ENCODE measurements around the gene HOTAIR. TPM values are rescaled to one million over a fixed set of nuclear protein-coding genes. Genes with fewer than 3 reads are reported as not detected.

The HOTAIR gene
- polyA plus RNA-seq, 1 experiment, result 11.4 TPM

DNA sequence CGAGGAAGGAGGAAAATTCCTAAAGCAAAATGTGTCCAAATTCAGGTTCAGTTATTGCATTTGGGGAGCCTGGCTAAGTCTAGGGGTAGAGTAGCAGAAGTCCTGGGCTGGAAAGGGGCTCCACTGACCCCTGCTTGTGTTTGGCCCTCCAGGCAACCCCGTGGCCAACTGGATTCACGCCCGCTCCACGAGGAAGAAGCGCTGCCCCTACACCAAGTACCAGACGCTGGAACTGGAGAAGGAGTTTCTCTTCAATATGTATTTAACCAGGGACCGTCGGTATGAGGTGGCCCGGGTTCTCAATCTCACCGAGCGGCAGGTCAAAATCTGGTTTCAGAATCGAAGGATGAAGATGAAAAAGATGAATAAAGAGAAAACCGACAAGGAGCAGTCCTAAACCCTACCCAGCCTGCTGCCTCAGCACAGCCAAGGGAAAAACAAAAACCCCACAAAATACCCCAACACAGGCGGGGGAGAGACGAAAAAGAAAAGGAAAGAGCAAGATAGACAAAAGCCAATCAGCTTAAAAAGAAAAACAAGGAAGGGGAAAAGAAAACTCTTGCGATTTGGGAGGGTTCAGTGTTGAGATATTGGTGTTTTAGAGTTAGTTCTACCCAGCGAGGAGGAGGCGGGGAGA is 27.6 kb upstream of the HOTAIR start:
- ChIA-PET CTCF (interaction anchor here (1.2 to 16.8 kb wide), 5 partner anchors 16 to 256 kb away, joined by 3 to 213 read pairs (median 81); partner anchors contain the start of gene HOXC10), POLR2A (no interaction called here)
- Histone ChIP-seq H3K4me3 (ENCODE audit: low read depth, low read length) (no peak overlapping the region), H3K36me3 (ENCODE audit: control insufficient read depth, insufficient read depth, low read length) (no peaks in the 10 kb centered on the region), H3K27me3 (ENCODE audit: control insufficient read depth, insufficient read depth, low read length) (no peaks in the 10 kb centered on the region; the same call in 1 of the 2 replicates)
- TF ChIP-seq, protein P1, sequence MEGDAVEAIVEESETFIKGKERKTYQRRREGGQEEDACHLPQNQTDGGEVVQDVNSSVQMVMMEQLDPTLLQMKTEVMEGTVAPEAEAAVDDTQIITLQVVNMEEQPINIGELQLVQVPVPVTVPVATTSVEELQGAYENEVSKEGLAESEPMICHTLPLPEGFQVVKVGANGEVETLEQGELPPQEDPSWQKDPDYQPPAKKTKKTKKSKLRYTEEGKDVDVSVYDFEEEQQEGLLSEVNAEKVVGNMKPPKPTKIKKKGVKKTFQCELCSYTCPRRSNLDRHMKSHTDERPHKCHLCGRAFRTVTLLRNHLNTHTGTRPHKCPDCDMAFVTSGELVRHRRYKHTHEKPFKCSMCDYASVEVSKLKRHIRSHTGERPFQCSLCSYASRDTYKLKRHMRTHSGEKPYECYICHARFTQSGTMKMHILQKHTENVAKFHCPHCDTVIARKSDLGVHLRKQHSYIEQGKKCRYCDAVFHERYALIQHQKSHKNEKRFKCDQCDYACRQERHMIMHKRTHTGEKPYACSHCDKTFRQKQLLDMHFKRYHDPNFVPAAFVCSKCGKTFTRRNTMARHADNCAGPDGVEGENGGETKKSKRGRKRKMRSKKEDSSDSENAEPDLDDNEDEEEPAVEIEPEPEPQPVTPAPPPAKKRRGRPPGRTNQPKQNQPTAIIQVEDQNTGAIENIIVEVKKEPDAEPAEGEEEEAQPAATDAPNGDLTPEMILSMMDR (IDR thresholded peaks at IDR 0.05; ENCODE audit: insufficient read depth, low read depth, low read length), result no peak
- no peak for DNase-seq (ENCODE audit: low read depth)

DNA sequence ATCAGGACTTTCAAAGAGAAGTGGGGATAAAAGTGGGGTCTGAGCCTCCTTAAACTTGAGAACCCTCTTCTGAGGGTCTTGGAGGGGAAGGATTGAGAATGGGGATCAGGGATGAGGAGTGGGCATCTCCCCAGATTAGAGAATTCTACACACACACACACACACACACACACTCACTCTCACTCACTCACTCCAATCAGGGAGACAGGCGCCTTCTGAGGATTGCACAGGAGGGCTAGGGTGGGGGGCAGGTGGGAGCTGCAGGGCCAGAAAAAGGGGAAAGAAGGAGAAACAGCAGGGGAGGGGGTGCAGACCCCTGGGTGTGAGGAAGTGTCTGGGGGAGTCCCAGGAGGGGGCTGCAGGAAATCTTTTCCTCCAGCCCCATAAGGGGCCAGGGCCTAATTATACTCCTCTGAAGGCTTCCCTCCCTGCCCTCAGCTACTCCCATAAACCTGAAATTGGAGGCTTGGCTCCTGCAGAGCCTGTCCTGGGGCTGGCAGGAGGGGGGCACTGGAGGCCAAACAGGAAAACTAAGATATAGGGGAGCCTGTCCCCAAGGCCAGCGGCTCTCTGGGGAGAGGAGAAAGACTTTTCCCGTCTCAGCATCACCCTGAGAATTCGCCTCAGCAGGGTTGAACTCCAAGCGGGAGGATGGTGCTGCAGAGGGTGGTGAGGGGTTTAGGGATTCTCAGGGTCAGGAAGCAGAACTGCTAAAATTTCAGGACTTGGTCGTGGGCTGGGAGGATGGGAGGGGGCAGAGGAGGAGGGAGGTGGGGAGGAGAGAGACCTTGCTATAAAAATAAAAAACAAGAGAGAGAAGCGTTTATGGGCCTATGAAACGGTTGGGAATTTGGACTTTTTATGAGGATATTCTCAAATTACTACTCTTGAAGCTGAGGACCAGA is 26.8 kb upstream of the HOTAIR start:
- no peaks in the 10 kb centered on the region for H3K36me3 ChIP-seq (ENCODE audit: control insufficient read depth, insufficient read depth, low read length)
- TF ChIP-seq, protein P1 (IDR thresholded peaks at IDR 0.05; ENCODE audit: insufficient read depth, low read depth, low read length), result no peak
- peak overlapping the region; percentile 73 for H3K4me3 ChIP-seq (ENCODE audit: low read depth, low read length)
- H3K27me3 ChIP-seq (ENCODE audit: control insufficient read depth, insufficient read depth, low read length), result no peaks in the 10 kb centered on the region; the same call in 1 of the 2 replicates
- ChIA-PET CTCF (interaction anchor here (1.2 to 16.8 kb wide), 8 partner anchors 10 to 255 kb away, joined by 3 to 213 read pairs (median 20); partner anchors contain the start of gene HOXC10), POLR2A (no interaction called here)
- no peak for DNase-seq (ENCODE audit: low read depth)

DNA sequence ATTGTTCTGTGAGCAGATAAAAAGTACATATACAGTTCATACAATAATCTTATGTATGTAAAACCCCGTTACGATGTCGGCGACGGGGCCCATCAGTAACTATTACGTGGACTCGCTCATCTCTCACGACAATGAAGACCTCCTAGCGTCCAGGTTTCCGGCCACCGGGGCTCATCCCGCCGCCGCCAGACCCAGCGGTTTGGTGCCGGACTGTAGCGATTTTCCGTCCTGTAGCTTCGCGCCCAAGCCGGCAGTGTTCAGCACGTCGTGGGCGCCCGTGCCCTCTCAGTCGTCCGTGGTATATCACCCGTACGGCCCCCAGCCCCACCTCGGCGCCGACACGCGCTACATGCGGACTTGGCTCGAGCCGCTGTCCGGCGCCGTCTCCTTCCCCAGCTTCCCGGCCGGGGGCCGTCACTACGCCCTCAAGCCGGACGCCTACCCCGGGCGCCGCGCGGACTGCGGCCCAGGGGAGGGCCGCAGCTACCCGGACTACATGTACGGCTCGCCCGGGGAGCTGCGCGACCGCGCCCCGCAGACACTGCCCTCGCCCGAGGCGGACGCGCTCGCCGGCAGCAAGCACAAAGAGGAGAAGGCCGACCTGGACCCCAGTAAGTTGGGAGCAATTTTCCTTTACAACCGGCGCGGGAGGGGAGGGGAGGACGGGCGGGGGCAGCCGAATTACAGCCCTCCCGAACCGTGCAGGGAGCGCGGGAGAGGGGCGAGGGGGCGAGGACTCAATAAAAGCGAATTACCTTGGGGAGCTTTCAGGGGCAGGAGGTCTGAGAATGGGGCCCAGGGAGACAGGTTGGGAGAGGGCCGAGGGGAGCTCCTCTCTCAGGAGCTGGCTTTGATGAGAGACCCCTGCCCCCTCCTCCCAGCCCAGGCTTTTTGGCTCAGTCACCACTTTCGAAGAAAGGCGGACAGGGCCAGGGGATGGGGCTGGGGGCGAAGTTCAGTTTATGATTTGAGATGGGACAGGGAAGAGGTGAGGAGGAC is 25.7 kb upstream of the HOTAIR start, which contains the start of gene HOXC9:
Gene HOXC9 (plus strand): TSS at position 46 of the 999 bp plus-strand sequence. CDS start 28 bp downstream, at position 74.
- Histone ChIP-seq H3K36me3 (ENCODE audit: control insufficient read depth, insufficient read depth, low read length) (no peaks in the 10 kb centered on the region), H3K27me3 (ENCODE audit: control insufficient read depth, insufficient read depth, low read length) (no peaks in the 10 kb centered on the region; the same call in 1 of the 2 replicates), H3K4me3 (ENCODE audit: low read depth, low read length) (peak within 1 kb of the TSS; percentile 73)
- CTCF ChIA-PET, result interaction anchor here (0.7 to 16.8 kb wide), 17 partner anchors 8 to 325 kb away, joined by 3 to 213 read pairs (median 5); partner anchors contain the start of genes COPZ1, HOXC10, HOXC5 and HOXC8
- POLR2A ChIA-PET, result interaction anchor here (0.7 kb wide), 2 partner anchors 189 to 247 kb away, joined by 3 to 8 read pairs; partner anchors contain the start of gene SMUG1
- TF ChIP-seq, protein P1 (IDR thresholded peaks at IDR 0.05; ENCODE audit: insufficient read depth, low read depth, low read length), result no peak
- no peak for DNase-seq (ENCODE audit: low read depth)

DNA sequence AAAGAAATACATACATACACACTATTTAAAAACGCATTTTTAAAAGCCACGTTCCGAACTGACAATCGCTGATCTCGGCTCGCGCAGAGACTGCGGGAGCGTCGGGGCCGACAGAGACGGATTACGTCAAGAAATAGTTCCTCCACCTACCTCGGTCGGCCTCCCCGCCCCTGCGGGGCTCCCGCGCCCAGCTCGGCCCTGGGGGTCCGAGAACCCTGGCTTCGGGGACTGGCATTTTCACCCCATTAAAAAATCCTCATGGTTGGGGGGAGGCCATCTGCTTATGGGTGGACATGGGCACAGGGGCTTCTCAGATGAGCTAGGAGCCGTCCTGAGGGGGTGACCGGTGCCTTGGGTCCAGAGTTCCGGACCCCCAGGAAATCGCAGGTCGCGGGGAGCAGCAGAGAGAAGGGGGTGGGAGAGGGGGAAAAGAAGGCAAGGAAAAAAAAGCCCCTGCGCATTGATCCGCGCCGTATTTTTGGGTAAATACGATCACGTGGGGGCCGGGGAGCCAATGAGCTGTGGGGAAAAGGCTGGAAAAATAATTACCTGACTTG is 24.9 kb upstream of the HOTAIR start:
- peak overlapping the region; percentile 73 for H3K4me3 ChIP-seq (ENCODE audit: low read depth, low read length)
- DNase-seq (ENCODE audit: low read depth), result no peak
- TF ChIP-seq, protein P1 (IDR thresholded peaks at IDR 0.05; ENCODE audit: insufficient read depth, low read depth, low read length), result no peak
- H3K27me3 ChIP-seq (ENCODE audit: control insufficient read depth, insufficient read depth, low read length), result peaks cover 2% of the 10 kb centered on the region; the same call in 1 of the 2 replicates
- POLR2A ChIA-PET, result interaction anchor here (0.7 kb wide), 1 partner anchor 246 kb away, joined by 3 read pairs; no protein-coding TSS in a partner anchor
- CTCF ChIA-PET, result interaction anchor here (0.6 to 16.8 kb wide), 17 partner anchors 8 to 326 kb away, joined by 3 to 213 read pairs (median 5); partner anchors contain the start of genes COPZ1, HOXC10, HOXC5 and HOXC8
- H3K36me3 ChIP-seq (ENCODE audit: control insufficient read depth, insufficient read depth, low read length), result no peaks in the 10 kb centered on the region

Measured in BJ (cell line).